CD4-positive, CD25-positive, alpha-beta regulatory T cell (primary cell): Measurements from ENCODE around the gene CKS2. TPM values are rescaled to one million over a fixed set of nuclear protein-coding genes. Genes with fewer than 3 reads are reported as not detected.

Source experiments
- ATAC-seq, 2 donors: fragments of 150-1000 bp; cut with Tn5 transposase; one replicate each; pipeline ENCODE4 v1.10.0; 2021; ENCODE audit warnings: low read depth in 2 of 2, moderate number of reproducible peaks in 2 of 2, moderate library complexity in 1 of 2
- DNase-seq, 3 donors: peaks; one replicate each; pipeline versions ENCODE4 v3.0.0 to v3.0.0-alpha.2; 2012 to 2022; ENCODE audit warnings: mixed read lengths in 1 of 3
- H3K27ac ChIP-seq: one replicate; pipeline ENCODE4 v1.7.0; 2013; ENCODE audit warnings: mild to moderate bottlenecking, low read length; ENCODE audit not compliant: insufficient read depth, poor library complexity, severe bottlenecking
- H3K27me3 ChIP-seq: one replicate; pipeline ENCODE4 v1.7.0; 2013; ENCODE audit warnings: low read length; ENCODE audit not compliant: control insufficient read depth, insufficient read depth
- H3K36me3 ChIP-seq: one replicate; pipeline ENCODE4 v1.7.0; 2013; ENCODE audit warnings: mild to moderate bottlenecking, low read length, moderate library complexity; ENCODE audit not compliant: control insufficient read depth, insufficient read depth
- H3K4me1 ChIP-seq: 2 replicates; pipeline ENCODE4 v1.7.0; 2013; ENCODE audit warnings: mild to moderate bottlenecking, low read length; ENCODE audit not compliant: insufficient read depth, control insufficient read depth, poor library complexity, severe bottlenecking
- H3K4me3 ChIP-seq: one replicate; pipeline ENCODE4 v1.7.0; 2013; ENCODE audit warnings: low read depth, mild to moderate bottlenecking, low read length, moderate library complexity
- H3K9me3 ChIP-seq, 2 experiments: 1 replicate in 1 of 2; 2 replicates in 1 of 2; pipeline ENCODE4 v1.7.0; 2013; ENCODE audit warnings: low read length in 2 of 2, mild to moderate bottlenecking in 1 of 2, moderate library complexity in 1 of 2; ENCODE audit not compliant: control insufficient read depth in 2 of 2
- H3K27ac Mint-ChIP-seq, 3 donors: one replicate each; pipeline ENCODE4 v1.8.0; 2020 to 2022; ENCODE audit warnings: mild to moderate bottlenecking in 3 of 3, mixed read lengths in 3 of 3, moderate library complexity in 2 of 3
- H3K27me3 Mint-ChIP-seq: one replicate; pipeline ENCODE4 v1.8.0; 2022; ENCODE audit warnings: mild to moderate bottlenecking, mixed read lengths
- H3K36me3 Mint-ChIP-seq: one replicate; pipeline ENCODE4 v1.8.0; 2020; ENCODE audit warnings: mixed read lengths
- H3K4me1 Mint-ChIP-seq, 4 donors: one replicate each; pipeline ENCODE4 v1.8.0; 2020 to 2022; ENCODE audit warnings: mixed read lengths in 4 of 4, mild to moderate bottlenecking in 1 of 4
- H3K4me3 Mint-ChIP-seq, 4 donors: one replicate each; pipeline ENCODE4 v1.8.0; 2020 to 2022; ENCODE audit warnings: mild to moderate bottlenecking in 4 of 4, mixed read lengths in 4 of 4, moderate library complexity in 3 of 4
- H3K9me3 Mint-ChIP-seq, 7 donors: one replicate each; pipeline ENCODE4 v1.8.0; 2020 to 2022; ENCODE audit warnings: mixed read lengths in 7 of 7, mild to moderate bottlenecking in 3 of 7, moderate library complexity in 2 of 7
- polyA plus RNA-seq, 4 donors: library from polyadenylated mRNA; unstranded; fragments of 300-500 nt; fragmentation: Illumina TruSeq; gene quantifications; one replicate each; pipeline ENCODE4 v1.2.3, GENCODE V29; 2021
- total RNA-seq: library from RNA; stranded (reverse); gene quantifications from one replicate; pipeline ENCODE4 v1.2.3, GENCODE V29; 2022

CKS2 gene
- total and polyA plus RNA-seq, 5 donors from 2014 or later: 28.6 to 53.0 (median 43.6) TPM

DNA sequence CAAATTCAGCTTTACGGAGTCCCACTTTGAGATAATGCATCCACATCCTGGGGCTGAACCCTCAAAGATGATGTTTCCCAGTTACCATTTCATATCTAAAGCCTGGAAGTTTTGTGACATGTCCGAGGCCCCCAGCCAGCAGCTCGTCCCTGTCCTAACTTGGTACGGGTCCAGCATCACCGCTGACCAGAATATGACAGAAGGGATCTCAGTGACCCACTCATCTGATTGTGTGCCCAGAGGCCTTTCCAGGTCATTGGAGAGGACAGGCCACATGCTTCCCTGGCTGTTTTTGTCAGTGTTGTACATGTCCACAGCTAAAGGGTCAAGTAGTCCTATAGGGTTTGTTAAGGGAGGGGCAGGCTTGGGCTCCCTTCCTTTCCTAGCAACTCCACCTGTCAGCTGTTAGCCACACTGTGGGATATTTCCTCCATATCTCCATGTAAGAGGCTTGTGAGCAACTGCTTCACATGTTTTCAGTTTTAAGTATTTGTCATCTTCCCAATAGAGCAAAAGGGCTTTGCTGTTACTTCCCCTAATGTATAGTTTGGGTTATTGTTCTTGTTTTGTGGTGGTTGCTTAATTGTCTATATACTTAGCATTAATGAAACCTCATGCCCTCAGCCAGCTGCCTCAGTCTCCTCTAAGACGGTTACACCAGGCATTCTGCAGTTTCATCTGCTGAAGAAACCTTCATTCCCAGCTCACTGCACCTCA lies 40.7 kb downstream of the CKS2 start:
- DNase-seq (no peak), ATAC-seq (no peak)
- H3K9me3 Mint-ChIP-seq: no peaks in the 10 kb centered on the region
- Histone ChIP-seq H3K27me3 (no peaks in the 10 kb centered on the region), H3K4me3 (peak overlapping the region; percentile 51), H3K4me1 (peaks cover 19% of the 10 kb centered on the region), H3K9me3 (no peaks in the 10 kb centered on the region), H3K27ac (peak overlapping the region; percentile 44), H3K36me3 (peaks cover 96% of the 10 kb centered on the region)
- peaks cover 72% of the 10 kb centered on the region for H3K36me3 Mint-ChIP-seq
- H3K4me3 Mint-ChIP-seq: peak overlapping the region in 1 of 4 donors; percentile 38
- H3K27me3 Mint-ChIP-seq: no peaks in the 10 kb centered on the region
- H3K4me1 Mint-ChIP-seq: peaks cover 5 to 39% (median 23%) of the 10 kb centered on the region in 4 donors
- H3K27ac Mint-ChIP-seq: peak overlapping the region; percentile 5 to 88 (median 83)

DNA sequence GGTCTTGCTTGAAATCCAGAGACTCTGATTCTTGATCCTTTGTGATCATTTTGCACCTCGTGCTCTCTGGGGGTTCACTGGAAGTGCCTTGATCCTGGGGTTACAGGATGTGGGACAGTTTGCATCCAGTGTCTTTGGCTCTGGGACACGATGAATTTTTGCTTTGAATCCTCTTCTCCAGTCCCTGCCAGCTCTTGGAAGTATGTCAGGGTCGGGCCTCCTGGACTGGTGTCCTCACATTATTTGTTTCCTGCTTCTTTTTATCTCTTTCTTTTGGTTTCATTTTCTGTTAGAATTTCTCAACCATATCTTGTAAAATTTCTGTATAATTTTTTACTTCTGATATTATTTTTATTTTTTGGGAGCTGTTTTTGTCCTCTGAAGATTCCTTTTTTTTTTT lies 41.5 kb downstream of the CKS2 start:
- Mint-ChIP-seq H3K9me3 (no peaks in the 10 kb centered on the region), H3K27me3 (no peaks in the 10 kb centered on the region), H3K4me3 (peak overlapping the region in 2 of 4 donors; percentile 2 to 66), H3K4me1 (peaks cover 5 to 40% (median 25%) of the 10 kb centered on the region in 4 donors), H3K36me3 (peaks cover 68% of the 10 kb centered on the region), H3K27ac (peak overlapping the region; percentile 40 to 90 (median 88))
- no peak for ATAC-seq
- Histone ChIP-seq H3K27me3 (no peaks in the 10 kb centered on the region), H3K27ac (peak overlapping the region; percentile 44), H3K36me3 (peaks cover 97% of the 10 kb centered on the region), H3K9me3 (no peaks in the 10 kb centered on the region), H3K4me1 (peaks cover 19% of the 10 kb centered on the region), H3K4me3 (peak overlapping the region; percentile 51)
- DNase-seq: peak in 1 of 3 donors; percentile 35

DNA sequence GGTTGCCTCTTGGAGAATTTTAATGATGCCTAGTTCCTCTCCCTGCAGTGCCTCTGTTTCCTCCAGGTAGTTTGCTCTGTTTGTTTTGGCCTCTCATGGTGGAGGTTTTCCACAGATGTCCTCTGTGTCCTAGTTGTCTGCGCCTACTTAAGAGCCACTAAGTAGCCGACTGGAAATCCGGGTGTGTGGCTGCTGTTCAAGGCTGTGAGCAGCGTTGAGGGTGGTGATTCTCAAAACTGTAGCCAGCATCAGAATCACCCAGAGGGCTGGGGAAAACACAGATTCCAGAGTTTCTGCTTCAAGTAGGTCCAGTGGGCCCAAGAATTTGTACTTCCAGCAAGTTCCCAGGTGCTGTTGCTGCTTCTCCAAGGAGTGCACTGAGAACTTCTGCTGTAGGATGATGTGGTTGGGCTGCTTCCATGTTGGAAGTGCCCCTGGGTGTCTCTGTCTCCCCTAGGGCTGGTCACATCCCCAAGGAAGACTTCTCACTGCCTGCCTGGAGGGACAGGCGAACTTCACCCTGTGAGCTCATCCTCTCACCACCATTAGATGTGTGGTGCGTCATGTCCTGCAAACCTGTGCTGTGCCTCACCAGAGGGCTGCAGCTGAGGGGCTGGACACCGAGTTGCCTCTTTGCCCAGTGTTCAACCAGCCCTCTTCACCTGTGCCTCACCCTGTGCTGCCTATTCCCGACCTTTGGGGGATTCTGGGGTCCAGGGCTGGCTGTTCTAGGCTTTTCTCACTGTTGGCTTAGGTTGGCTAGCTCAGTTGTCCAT lies 42.1 kb downstream of the CKS2 start:
- Histone ChIP-seq H3K9me3 (no peaks in the 10 kb centered on the region), H3K27me3 (no peaks in the 10 kb centered on the region), H3K4me3 (no peak overlapping the region), H3K36me3 (peaks cover 97% of the 10 kb centered on the region), H3K27ac (no peak overlapping the region), H3K4me1 (peaks cover 19% of the 10 kb centered on the region)
- Mint-ChIP-seq H3K27ac (peak overlapping the region; percentile 88 to 91 (median 90)), H3K4me1 (peaks cover 5 to 40% (median 26%) of the 10 kb centered on the region in 4 donors), H3K36me3 (peaks cover 69% of the 10 kb centered on the region), H3K9me3 (no peaks in the 10 kb centered on the region), H3K4me3 (peak overlapping the region in 1 of 4 donors; percentile 2), H3K27me3 (no peaks in the 10 kb centered on the region)
- no peak for DNase-seq
- no peak for ATAC-seq

DNA sequence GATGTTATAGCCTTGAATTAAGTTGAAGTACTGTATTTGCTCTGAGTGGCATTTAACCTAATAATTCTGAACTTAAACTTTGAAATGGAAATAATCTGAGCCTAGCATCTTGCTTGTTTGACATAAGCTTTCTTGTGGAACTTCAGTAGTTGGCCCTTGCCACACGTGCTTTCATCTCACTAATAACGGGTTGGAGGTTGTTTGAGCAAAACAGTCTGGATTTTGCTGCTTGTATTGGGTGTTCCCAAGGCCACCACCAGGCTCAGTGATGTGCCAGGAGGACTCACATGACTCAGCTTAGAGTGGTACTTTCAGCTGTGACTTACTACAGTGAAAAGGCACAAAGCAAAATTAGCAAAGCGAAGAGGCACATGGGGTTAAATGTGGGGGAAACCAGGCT lies 43.0 kb downstream of the CKS2 start:
- H3K27ac ChIP-seq: no peak overlapping the region
- Mint-ChIP-seq H3K27me3 (no peaks in the 10 kb centered on the region), H3K4me1 (peaks cover 5 to 40% (median 26%) of the 10 kb centered on the region in 4 donors), H3K4me3 (no peak overlapping the region), H3K36me3 (peaks cover 68% of the 10 kb centered on the region), H3K27ac (peak overlapping the region in 2 of 3 donors; percentile 88 to 91), H3K9me3 (no peaks in the 10 kb centered on the region)
- DNase-seq: no peak
- H3K9me3 ChIP-seq: no peaks in the 10 kb centered on the region
- peaks cover 19% of the 10 kb centered on the region for H3K4me1 ChIP-seq
- ATAC-seq: no peak
- no peaks in the 10 kb centered on the region for H3K27me3 ChIP-seq
- peaks cover 97% of the 10 kb centered on the region for H3K36me3 ChIP-seq
- no peak overlapping the region for H3K4me3 ChIP-seq

DNA sequence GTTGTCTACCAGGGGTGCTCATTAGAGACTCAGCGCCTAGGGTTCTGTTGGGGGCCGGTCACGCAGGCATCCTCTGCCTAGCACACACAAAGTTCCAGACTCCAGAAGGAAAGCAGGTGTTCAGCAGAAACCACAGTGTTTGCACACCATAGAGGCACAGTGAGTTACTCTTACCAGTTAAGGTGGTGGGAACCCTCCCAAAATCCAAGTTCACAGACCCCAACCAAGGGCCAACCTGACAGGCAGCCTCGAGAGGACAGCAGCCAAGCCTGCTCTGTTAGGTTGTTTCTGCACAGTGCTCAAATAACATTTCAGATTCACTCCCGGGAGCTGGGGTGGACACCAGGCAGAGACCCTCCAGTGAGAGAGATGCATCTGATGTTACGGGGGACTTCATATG lies 43.5 kb downstream of the CKS2 start:
- no peak overlapping the region for H3K4me3 Mint-ChIP-seq
- peak overlapping the region in 2 of 3 donors; percentile 76 to 88 for H3K27ac Mint-ChIP-seq
- H3K27ac ChIP-seq: no peak overlapping the region
- no peaks in the 10 kb centered on the region for H3K27me3 ChIP-seq
- H3K4me1 ChIP-seq: peaks cover 19% of the 10 kb centered on the region
- H3K36me3 ChIP-seq: peaks cover 97% of the 10 kb centered on the region
- H3K9me3 Mint-ChIP-seq: no peaks in the 10 kb centered on the region
- ATAC-seq: no peak
- H3K27me3 Mint-ChIP-seq: no peaks in the 10 kb centered on the region
- H3K36me3 Mint-ChIP-seq: peaks cover 66% of the 10 kb centered on the region
- no peaks in the 10 kb centered on the region for H3K9me3 ChIP-seq
- H3K4me1 Mint-ChIP-seq: peaks cover 5 to 39% (median 26%) of the 10 kb centered on the region in 4 donors
- no peak overlapping the region for H3K4me3 ChIP-seq
- no peak for DNase-seq

DNA sequence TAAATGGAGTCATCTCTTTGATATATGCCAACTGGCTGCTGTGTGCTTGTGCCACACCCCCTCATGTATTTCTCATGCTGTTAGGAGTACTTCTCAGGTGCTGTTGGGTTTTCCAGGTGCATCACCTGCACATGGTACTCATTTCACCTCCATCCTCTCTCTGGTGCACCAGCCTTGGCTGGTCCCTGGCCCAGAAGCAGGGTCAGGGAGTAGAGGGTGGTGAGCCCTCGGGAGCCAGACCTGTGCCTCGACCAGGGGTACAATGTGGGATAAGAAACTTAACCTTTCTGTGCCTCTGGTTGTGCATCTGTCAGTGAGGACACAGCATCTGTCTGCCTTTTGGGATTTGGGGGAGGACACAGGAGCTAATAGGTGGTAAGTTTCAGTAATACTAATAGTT lies 45.8 kb downstream of the CKS2 start:
- H3K4me1 ChIP-seq: peaks cover 14% of the 10 kb centered on the region
- H3K36me3 Mint-ChIP-seq: peaks cover 59% of the 10 kb centered on the region
- no peaks in the 10 kb centered on the region for H3K27me3 ChIP-seq
- H3K9me3 Mint-ChIP-seq: no peaks in the 10 kb centered on the region
- H3K4me3 Mint-ChIP-seq: no peak overlapping the region
- H3K9me3 ChIP-seq: no peaks in the 10 kb centered on the region
- no peak for ATAC-seq
- H3K27ac Mint-ChIP-seq: peak overlapping the region; percentile 36 to 79 (median 78)
- peaks cover 96% of the 10 kb centered on the region for H3K36me3 ChIP-seq
- H3K4me3 ChIP-seq: no peak overlapping the region
- H3K27ac ChIP-seq: no peak overlapping the region
- no peak for DNase-seq
- peaks cover 5 to 33% (median 22%) of the 10 kb centered on the region in 4 donors for H3K4me1 Mint-ChIP-seq
- no peaks in the 10 kb centered on the region for H3K27me3 Mint-ChIP-seq

DNA sequence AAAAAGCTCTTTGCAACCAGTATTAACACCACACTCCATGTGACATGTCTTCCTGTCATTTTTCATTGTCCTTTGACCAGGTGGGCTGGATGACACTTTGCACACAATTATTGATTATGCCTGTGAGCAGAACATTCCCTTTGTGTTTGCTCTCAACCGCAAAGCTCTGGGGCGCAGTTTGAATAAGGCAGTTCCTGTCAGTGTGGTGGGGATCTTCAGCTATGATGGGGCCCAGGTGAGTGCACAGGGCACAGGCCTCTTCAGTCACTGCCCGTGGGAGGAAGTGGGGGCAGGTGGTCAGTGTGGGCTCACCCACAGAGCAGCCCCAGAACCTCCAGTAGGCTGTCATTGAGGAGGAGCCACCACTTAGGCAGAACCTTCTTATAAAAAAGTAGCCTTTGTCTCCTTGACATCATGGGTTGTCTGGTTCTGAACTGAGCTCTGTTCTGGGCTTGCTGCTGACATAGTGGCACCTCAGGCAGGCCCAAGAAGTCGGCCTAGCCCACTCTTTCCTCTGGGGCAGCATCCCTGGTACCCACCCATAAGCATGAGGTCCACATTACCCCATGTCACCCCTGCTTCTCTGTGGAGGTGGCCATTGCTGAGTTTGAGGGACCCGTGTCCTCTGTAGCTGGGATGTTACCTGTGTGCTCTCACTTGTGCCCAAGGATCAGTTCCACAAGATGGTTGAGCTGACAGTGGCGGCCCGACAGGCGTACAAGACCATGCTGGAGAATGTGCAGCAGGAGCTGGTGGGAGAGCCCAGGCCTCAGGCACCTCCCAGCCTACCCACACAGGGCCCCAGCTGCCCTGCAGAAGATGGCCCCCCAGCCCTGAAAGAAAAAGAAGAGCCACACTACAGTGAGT lies 46.6 kb downstream of the CKS2 start:
- H3K27ac ChIP-seq: no peak overlapping the region
- DNase-seq: no peak
- peak overlapping the region in 1 of 4 donors; percentile 83 for H3K4me3 Mint-ChIP-seq
- H3K27me3 Mint-ChIP-seq: no peaks in the 10 kb centered on the region
- ATAC-seq: no peak
- no peaks in the 10 kb centered on the region for H3K9me3 ChIP-seq
- H3K36me3 Mint-ChIP-seq: peaks cover 52% of the 10 kb centered on the region
- H3K4me1 Mint-ChIP-seq: peaks cover 3 to 25% (median 17%) of the 10 kb centered on the region in 4 donors
- H3K36me3 ChIP-seq: peaks cover 97% of the 10 kb centered on the region
- no peaks in the 10 kb centered on the region for H3K9me3 Mint-ChIP-seq
- peak overlapping the region in 2 of 3 donors; percentile 20 to 56 for H3K27ac Mint-ChIP-seq
- no peaks in the 10 kb centered on the region for H3K27me3 ChIP-seq
- H3K4me1 ChIP-seq: peaks cover 6% of the 10 kb centered on the region
- no peak overlapping the region for H3K4me3 ChIP-seq
